BE2C (cell line): ENCODE data around the gene SLC37A3.
A peak's percentile ranks its signal among the peaks of the same experiment; 100 is the strongest.
"Not testable (repeated sequence)": the region's sequence is repeated elsewhere in the genome, so short reads cannot be mapped to it uniquely, and the experiment has no call there.

Experiments
- DNase-seq: peaks from one replicate; pipeline ENCODE4 v3.0.0-alpha.2; 2020
- H3K27me3 ChIP-seq: fragments of 250-450 bp; sonication (Bioruptor Pico); 2 replicates; pipeline ENCODE4 v1.5.1; 2020; ENCODE audit warnings: mild to moderate bottlenecking
- H3K36me3 ChIP-seq: fragments of 250-450 bp; sonication (Bioruptor Pico); 2 replicates; pipeline ENCODE4 v1.5.1; 2020; ENCODE audit warnings: mild to moderate bottlenecking
- H3K4me1 ChIP-seq: fragments of 250-450 bp; sonication (Bioruptor Pico); 2 replicates; pipeline ENCODE4 v1.5.1; 2020
- H3K4me3 ChIP-seq: 2 replicates; pipeline ENCODE4 v1.5.1; 2011; ENCODE audit warnings: low read depth, low read length
- H3K9me3 ChIP-seq: fragments of 250-450 bp; sonication (Bioruptor Pico); 2 replicates; pipeline ENCODE4 v1.5.1; 2020
- CTCF ChIP-seq: IDR thresholded peaks from 2 replicates; pipeline ENCODE4 v1.5.1; 2012; ENCODE audit warnings: mild to moderate bottlenecking, low read depth, low read length

Gene SLC37A3

GRCh38 chr7:140314573-140315480 lies 83.5 kb downstream of the SLC37A3 start:
- Histone ChIP-seq H3K27me3 (no peaks in the 10 kb centered on the region), H3K4me1 (no peaks in the 10 kb centered on the region), H3K36me3 (no peaks in the 10 kb centered on the region), H3K4me3 (no peak overlapping the region), H3K9me3 (no peaks in the 10 kb centered on the region)
- no peak for TF ChIP-seq CTCF
- no peak for DNase-seq

GRCh38 chr7:140312141-140312846 lies 86.0 kb downstream of the SLC37A3 start:
- no peak for DNase-seq
- Histone ChIP-seq H3K9me3 (no peaks in the 10 kb centered on the region), H3K4me3 (no peak overlapping the region), H3K36me3 (no peaks in the 10 kb centered on the region), H3K27me3 (no peaks in the 10 kb centered on the region), H3K4me1 (no peaks in the 10 kb centered on the region)
- no peak for TF ChIP-seq CTCF

GRCh38 chr7:140311128-140311527 lies 87.2 kb downstream of the SLC37A3 start:
- not testable (repeated sequence) for H3K4me3 ChIP-seq, H3K27me3 ChIP-seq, DNase-seq, H3K4me1 ChIP-seq, H3K9me3 ChIP-seq, H3K36me3 ChIP-seq

GRCh38 chr7:140310337-140311002 lies 87.9 kb downstream of the SLC37A3 start:
- no peaks in the 10 kb centered on the region for H3K27me3 ChIP-seq
- no peaks in the 10 kb centered on the region for H3K36me3 ChIP-seq
- H3K9me3 ChIP-seq: no peaks in the 10 kb centered on the region
- no peaks in the 10 kb centered on the region for H3K4me1 ChIP-seq
- DNase-seq: no peak
- no peak for TF ChIP-seq CTCF
- H3K4me3 ChIP-seq: no peak overlapping the region

- Histone ChIP-seq H3K27me3 (no peaks in the 10 kb centered on the region), H3K9me3 (no peaks in the 10 kb centered on the region), H3K4me1 (no peaks in the 10 kb centered on the region), H3K36me3 (no peaks in the 10 kb centered on the region), H3K4me3 (no peak overlapping the region)
- DNase-seq: no peak
- TF ChIP-seq CTCF: no peak
Measured at GRCh38 chr7:140308060-140308459, 90.3 kb downstream of the SLC37A3 start.

GRCh38 chr7:140304191-140304799 lies 94.0 kb downstream of the SLC37A3 start:
- H3K4me1 ChIP-seq: no peaks in the 10 kb centered on the region
- peak; percentile 43 for TF ChIP-seq CTCF
- H3K27me3 ChIP-seq: no peaks in the 10 kb centered on the region
- H3K36me3 ChIP-seq: no peaks in the 10 kb centered on the region
- no peak for DNase-seq
- no peak overlapping the region for H3K4me3 ChIP-seq
- H3K9me3 ChIP-seq: no peaks in the 10 kb centered on the region
